GM18951 (cell line): Measurements from ENCODE around the gene PODXL2.

Experiments used
- POLR2A ChIP-seq: IDR thresholded peaks from 4 replicates; pipeline ENCODE4 v1.6.1; 2011; ENCODE audit warnings: mild to moderate bottlenecking; ENCODE audit not compliant: insufficient read length, insufficient read depth; ENCODE audit errors: extremely low read depth
- in situ Hi-C: fragments of 300-500 bp; cut with MboI; formaldehyde crosslinking; loops from one replicate; pipeline ENCODE4 v1.12.0; 2022; ENCODE audit warnings: low sequenced_read_pairs, mixed read lengths, inconsistent platforms; ENCODE audit not compliant: unreplicated experiment

PODXL2 gene, protein sequence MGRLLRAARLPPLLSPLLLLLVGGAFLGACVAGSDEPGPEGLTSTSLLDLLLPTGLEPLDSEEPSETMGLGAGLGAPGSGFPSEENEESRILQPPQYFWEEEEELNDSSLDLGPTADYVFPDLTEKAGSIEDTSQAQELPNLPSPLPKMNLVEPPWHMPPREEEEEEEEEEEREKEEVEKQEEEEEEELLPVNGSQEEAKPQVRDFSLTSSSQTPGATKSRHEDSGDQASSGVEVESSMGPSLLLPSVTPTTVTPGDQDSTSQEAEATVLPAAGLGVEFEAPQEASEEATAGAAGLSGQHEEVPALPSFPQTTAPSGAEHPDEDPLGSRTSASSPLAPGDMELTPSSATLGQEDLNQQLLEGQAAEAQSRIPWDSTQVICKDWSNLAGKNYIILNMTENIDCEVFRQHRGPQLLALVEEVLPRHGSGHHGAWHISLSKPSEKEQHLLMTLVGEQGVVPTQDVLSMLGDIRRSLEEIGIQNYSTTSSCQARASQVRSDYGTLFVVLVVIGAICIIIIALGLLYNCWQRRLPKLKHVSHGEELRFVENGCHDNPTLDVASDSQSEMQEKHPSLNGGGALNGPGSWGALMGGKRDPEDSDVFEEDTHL

GRCh38 chr3:127628788-127629466, at the start of gene PODXL2:
PODXL2 (plus strand) TSS chr3:127629185; CDS start chr3:127629220, 35 bp downstream.
- in situ Hi-C loops = no loop called here
- no peak for TF ChIP-seq POLR2A

GRCh38 chr3:127580327-127581060, 48.5 kb upstream of the PODXL2 start:
- no peak for TF ChIP-seq POLR2A

GRCh38 chr3:127584734-127585133, 44.3 kb upstream of the PODXL2 start:
- in situ Hi-C loops = no loop called here
- no peak for TF ChIP-seq POLR2A

More at GRCh38 chr3:127580327-127581060, 48.5 kb upstream of the PODXL2 start:
- in situ Hi-C loops = no loop called here

- in situ Hi-C loops = no loop called here
- TF ChIP-seq POLR2A = no peak
Observed at GRCh38 chr3:127585163-127585812, 43.7 kb upstream of the PODXL2 start.

- in situ Hi-C loops = no loop called here
Observed at GRCh38 chr3:127585813-127586413, 43.1 kb upstream of the PODXL2 start.

DNA sequence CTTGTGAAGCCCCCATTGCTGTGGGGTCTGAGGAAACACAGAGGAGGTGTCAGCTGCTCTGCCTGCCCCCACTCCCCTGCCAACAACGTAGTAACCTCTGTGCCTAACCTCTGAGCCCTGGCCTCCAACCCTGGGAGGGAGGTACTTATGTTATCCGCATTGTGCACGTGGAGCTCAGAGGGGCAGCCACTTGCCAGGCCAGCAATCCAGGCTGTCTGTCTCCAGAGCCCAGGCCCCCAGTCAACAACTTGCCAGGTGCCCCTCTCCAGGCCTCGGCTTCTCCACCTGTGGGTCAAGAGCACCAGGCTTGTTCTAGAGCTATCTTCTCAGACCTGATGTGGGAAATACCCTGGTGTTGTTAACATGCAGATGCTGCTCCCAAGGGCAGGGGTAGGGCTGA, 41.1 kb upstream of the PODXL2 start:
- in situ Hi-C loops = no loop called here
- TF ChIP-seq POLR2A = no peak

More at GRCh38 chr3:127585813-127586413, 43.1 kb upstream of the PODXL2 start:
- TF ChIP-seq POLR2A = no peak

GRCh38 chr3:127588806-127589577, 40.0 kb upstream of the PODXL2 start:
- in situ Hi-C loops = no loop called here
- no peak for TF ChIP-seq POLR2A

GRCh38 chr3:127589600-127590281, 39.2 kb upstream of the PODXL2 start:
- in situ Hi-C loops = no loop called here
- TF ChIP-seq POLR2A = no peak

DNA sequence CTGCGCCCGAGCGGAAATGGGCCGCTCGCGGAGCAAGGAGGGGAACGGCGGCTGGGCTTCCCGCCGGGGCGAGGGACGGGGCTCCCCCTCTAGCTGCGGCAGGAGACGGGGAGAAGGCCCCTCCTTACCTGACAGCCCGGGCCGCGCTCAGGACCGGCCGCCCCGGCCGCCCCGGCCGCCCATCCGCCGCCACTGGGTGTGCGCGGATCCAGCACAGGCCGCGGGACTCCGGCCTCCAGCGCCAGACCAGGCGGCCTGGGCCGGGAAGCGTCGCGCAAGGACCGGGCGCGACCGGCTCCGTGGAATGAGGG, 38.7 kb upstream of the PODXL2 start:
- in situ Hi-C loops = no loop called here
- TF ChIP-seq POLR2A = peak; percentile 5

- peak; percentile 76 for TF ChIP-seq POLR2A
Observed at GRCh38 chr3:127590593-127591465, 38.2 kb upstream of the PODXL2 start, which contains the start of gene TPRA1. TPRA1 (minus strand) TSS chr3:127590733; CDS start chr3:127580146, 10,587 bp downstream.

GRCh38 chr3:127593178-127593577, 35.8 kb upstream of the PODXL2 start:
- in situ Hi-C loops = no loop called here
- TF ChIP-seq POLR2A = no peak

More at GRCh38 chr3:127590593-127591465, 38.2 kb upstream of the PODXL2 start, which contains the start of gene TPRA1:
- in situ Hi-C loops = no loop called here
